ENCODE data around the gene TCEANC. TPM values are rescaled to one million over a fixed set of nuclear protein-coding genes. Genes with fewer than 3 reads are reported as not detected.

The TCEANC gene
- total and polyA plus RNA-seq, 8 donors, result 2.0 to 4.6 (median 2.6) TPM

DNA sequence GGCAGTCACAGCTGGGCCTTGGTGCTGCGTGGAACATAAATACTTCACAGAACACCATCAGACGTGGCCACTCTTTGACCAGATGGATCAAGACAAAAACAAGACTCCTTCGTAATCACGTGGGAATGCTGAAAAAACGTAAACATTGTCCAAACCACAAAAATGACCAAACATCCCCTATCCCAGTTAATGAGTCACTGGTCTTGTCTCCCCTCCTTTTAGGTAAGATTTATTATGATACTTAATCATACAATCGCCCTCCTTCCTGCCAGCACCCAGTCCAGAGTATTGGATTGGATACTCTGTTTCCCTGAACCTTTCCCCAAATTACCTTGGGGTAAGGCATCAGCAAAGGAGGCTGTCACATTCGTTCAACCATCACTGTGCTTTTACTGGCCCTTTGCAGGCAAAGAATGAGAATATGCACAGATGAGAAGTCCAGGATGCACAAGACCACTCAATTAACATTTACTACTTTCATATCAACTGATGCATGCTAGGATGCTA is 601 bp upstream of the TCEANC start:
- peak; percentile 17 for FAIRE-seq
- DNase-seq, result no peak
- peak overlapping the region; percentile 13 to 63 (median 30) for H3K4me3 ChIP-seq
- WGBS, 2 donors, result 19 to 21% methylated on average over 7 of the region's 7 CpGs
- intact Hi-C loops (cut with DNase I), result loop anchor here in 1 of 3 donors (10.0 kb wide), 1 partner anchor 92 kb away; no protein-coding TSS in a partner anchor
- TF ChIP-seq, protein P1, sequence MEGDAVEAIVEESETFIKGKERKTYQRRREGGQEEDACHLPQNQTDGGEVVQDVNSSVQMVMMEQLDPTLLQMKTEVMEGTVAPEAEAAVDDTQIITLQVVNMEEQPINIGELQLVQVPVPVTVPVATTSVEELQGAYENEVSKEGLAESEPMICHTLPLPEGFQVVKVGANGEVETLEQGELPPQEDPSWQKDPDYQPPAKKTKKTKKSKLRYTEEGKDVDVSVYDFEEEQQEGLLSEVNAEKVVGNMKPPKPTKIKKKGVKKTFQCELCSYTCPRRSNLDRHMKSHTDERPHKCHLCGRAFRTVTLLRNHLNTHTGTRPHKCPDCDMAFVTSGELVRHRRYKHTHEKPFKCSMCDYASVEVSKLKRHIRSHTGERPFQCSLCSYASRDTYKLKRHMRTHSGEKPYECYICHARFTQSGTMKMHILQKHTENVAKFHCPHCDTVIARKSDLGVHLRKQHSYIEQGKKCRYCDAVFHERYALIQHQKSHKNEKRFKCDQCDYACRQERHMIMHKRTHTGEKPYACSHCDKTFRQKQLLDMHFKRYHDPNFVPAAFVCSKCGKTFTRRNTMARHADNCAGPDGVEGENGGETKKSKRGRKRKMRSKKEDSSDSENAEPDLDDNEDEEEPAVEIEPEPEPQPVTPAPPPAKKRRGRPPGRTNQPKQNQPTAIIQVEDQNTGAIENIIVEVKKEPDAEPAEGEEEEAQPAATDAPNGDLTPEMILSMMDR (IDR thresholded peaks at IDR 0.05), result no peak
- H3K4me1 ChIP-seq, result peaks cover 5 to 15% (median 6%) of the 10 kb centered on the region in 3 donors
- H3K36me3 ChIP-seq, result no peaks in the 10 kb centered on the region
- H3K27ac ChIP-seq, result peak overlapping the region in 2 of 4 donors; percentile 63 to 92
- no peak for ATAC-seq
- H3K9me3 ChIP-seq, result no peaks in the 10 kb centered on the region
- no peaks in the 10 kb centered on the region for H3K27me3 ChIP-seq

DNA sequence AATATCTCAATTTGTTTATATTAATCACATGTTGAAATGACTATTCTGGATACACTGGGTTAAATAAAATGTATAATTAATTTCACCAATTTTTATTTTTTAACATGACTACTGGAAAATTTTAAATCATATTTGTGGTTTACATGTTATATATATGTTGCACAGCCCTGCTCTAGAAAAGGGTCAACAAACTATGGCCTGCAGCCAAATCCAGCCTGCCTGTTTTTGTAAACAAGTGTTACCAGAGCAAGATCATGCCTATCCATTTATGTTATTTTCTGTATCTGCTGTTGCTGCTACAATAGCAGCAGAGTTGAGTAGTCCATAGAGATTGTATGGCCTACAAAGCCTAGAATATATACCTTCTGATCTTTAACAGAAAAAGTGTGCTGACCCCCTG is 1.2 kb downstream of the TCEANC start:
- peaks cover 5 to 15% (median 6%) of the 10 kb centered on the region in 3 donors for H3K4me1 ChIP-seq
- no peak for ATAC-seq
- TF ChIP-seq, protein P1 (IDR thresholded peaks at IDR 0.05), result no peak
- intact Hi-C loops (cut with DNase I), result loop anchor here in 1 of 3 donors (10.0 kb wide), 1 partner anchor 91 kb away; no protein-coding TSS in a partner anchor
- FAIRE-seq, result peak; percentile 53
- H3K9me3 ChIP-seq, result no peaks in the 10 kb centered on the region
- H3K27me3 ChIP-seq, result no peaks in the 10 kb centered on the region
- H3K36me3 ChIP-seq, result no peaks in the 10 kb centered on the region
- no peak for DNase-seq
- H3K27ac ChIP-seq, result peak overlapping the region in 1 of 4 donors; percentile 73
- peak overlapping the region in 1 of 4 donors; percentile 63 for H3K4me3 ChIP-seq

DNA sequence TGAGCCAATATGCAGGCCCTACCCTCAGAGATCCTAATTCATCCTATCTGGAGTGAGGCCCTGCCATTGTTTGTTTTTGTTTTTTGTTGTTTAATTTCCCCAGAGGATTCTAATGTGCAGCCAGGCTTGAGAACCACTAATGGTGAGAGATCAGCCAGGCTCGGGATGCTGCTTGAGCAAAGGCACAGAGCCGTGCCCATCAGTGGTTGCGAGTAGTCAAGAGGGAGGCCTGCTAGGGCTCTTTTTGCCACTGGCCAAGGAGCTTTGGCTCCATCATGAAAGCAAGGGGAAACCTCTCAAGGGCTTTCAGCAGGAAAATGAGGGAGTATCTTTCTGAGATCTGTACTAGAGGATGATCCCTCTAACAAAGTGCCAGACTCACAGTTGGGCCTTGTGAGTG is 2.7 kb downstream of the TCEANC start:
- no peaks in the 10 kb centered on the region for H3K9me3 ChIP-seq
- H3K4me3 ChIP-seq, result no peak overlapping the region
- ATAC-seq, result no peak
- no peak for DNase-seq
- peaks cover 5 to 15% (median 6%) of the 10 kb centered on the region in 3 donors for H3K4me1 ChIP-seq
- no peak for FAIRE-seq
- no peak overlapping the region for H3K27ac ChIP-seq
- H3K36me3 ChIP-seq, result no peaks in the 10 kb centered on the region
- WGBS, 2 donors, result 89 to 93% methylated on average over 3 of the region's 3 CpGs
- TF ChIP-seq, protein P1 (IDR thresholded peaks at IDR 0.05), result no peak
- no peaks in the 10 kb centered on the region for H3K27me3 ChIP-seq
- intact Hi-C loops (cut with DNase I), result loop anchor here in 1 of 3 donors (10.0 kb wide), 1 partner anchor 89 kb away; no protein-coding TSS in a partner anchor

DNA sequence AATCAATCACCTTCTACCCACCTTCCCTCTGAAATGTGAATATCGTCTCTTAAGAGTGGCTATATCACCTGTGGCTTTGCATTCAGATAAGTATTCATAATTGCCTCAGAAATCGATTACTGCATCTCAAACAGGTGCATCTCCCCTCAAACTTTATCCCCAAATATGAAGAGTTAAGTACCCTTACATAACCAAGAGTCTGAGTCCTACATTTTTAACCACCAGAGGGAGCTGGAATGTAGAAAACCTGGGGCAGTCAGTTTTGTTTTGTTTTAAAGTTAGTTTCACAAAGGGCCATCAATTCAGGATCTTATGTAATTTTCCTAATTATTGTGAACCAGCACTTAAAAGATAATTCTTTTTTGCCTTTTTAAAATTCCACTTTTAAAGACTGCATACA is 5.7 kb downstream of the TCEANC start:
- H3K4me1 ChIP-seq, result peaks cover 0 to 8% (median 0%) of the 10 kb centered on the region in 3 donors
- FAIRE-seq (peak; percentile 99), DNase-seq (no peak), ATAC-seq (peak; percentile 65 to 90 (median 78))
- no peaks in the 10 kb centered on the region for H3K9me3 ChIP-seq
- peak overlapping the region in 1 of 4 donors; percentile 17 for H3K27ac ChIP-seq
- peaks cover 0 to 8% (median 0%) of the 10 kb centered on the region in 3 donors for H3K36me3 ChIP-seq
- H3K4me3 ChIP-seq, result no peak overlapping the region
- no peaks in the 10 kb centered on the region for H3K27me3 ChIP-seq
- intact Hi-C loops (cut with DNase I), result loop anchor here in 1 of 3 donors (10.0 kb wide), 1 partner anchor 86 kb away; no protein-coding TSS in a partner anchor
- 4 to 9% methylated on average over 2 of the region's 2 CpGs for WGBS, 2 donors
- TF ChIP-seq, protein P1 (IDR thresholded peaks at IDR 0.05), result peak; percentile 30 to 70 (median 45)

DNA sequence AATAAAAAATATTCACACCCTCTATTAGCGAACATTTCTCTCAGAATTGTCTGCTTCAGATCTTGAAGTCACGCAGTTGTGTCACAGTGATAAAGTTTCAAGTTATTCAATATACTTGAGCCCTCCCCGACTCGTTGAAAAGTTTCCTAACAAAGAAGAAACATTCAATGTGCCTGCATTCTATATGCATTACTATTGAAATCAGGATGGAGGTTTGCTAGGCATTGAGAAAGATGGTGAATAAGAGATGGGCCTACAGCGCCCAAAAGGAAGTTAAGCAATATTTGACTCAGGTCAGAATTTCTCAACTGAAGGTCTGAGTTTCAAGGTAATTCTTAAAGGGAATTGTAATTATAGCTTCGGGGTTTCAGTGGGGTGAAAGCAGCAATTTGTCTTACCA is 6.1 kb downstream of the TCEANC start:
- intact Hi-C loops (cut with DNase I), result loop anchor here in 1 of 3 donors (10.0 kb wide), 1 partner anchor 86 kb away; no protein-coding TSS in a partner anchor
- WGBS, 2 donors, result 28 to 53% methylated on average over 6 of the region's 6 CpGs
- ATAC-seq (peak in 2 of 4 donors; percentile 12 to 20), DNase-seq (no peak), FAIRE-seq (peak; percentile 20)
- peaks cover 0 to 9% (median 0%) of the 10 kb centered on the region in 3 donors for H3K36me3 ChIP-seq
- H3K4me3 ChIP-seq, result no peak overlapping the region
- TF ChIP-seq, protein P1 (IDR thresholded peaks at IDR 0.05), result no peak
- H3K27ac ChIP-seq, result peak overlapping the region in 1 of 4 donors; percentile 17
- peaks cover 0 to 4% (median 0%) of the 10 kb centered on the region in 3 donors for H3K4me1 ChIP-seq
- no peaks in the 10 kb centered on the region for H3K9me3 ChIP-seq
- no peaks in the 10 kb centered on the region for H3K27me3 ChIP-seq

Measured in pancreas (tissue), 10 donors.